ENCODE results near the gene TOM1. TPM values are rescaled to one million over a fixed set of nuclear protein-coding genes. Genes with fewer than 3 reads are reported as not detected.
A peak's percentile ranks its signal among the peaks of the same experiment; 100 is the strongest.

The TOM1 gene
- total and polyA plus RNA-seq, 2 of the 13 experiments (the other 11 are each of a cell fraction or from before 2014, with no cell fraction given), result 30.8 to 87.3 TPM

- no peaks in the 10 kb centered on the region for H4K20me1 ChIP-seq (ENCODE audit: insufficient read depth, low read length)
- ATAC-seq (peak; percentile 25), DNase-seq (ENCODE audit: low spot score) (no peak), FAIRE-seq (no peak)
- no peaks in the 10 kb centered on the region for H3K79me2 ChIP-seq (ENCODE audit: insufficient read depth, low read length)
- H2AFZ ChIP-seq (ENCODE audit: low read length), result no peak overlapping the region
- TF ChIP-seq ZBTB33 (CRISPR knock-in tag; IDR thresholded peaks at IDR 0.05) (peak; percentile 58; the same call in 1 of the 2 replicates), NPAS2 (CRISPR knock-in tag; IDR thresholded peaks at IDR 0.05; ENCODE audit: borderline replicate concordance) (no peak)
- in situ Hi-C loops (cut with HindIII; ENCODE audit: extremely low pct_ligation_motif_present, low pct_unique_long_range_greater_than_20kb), result no loop called here
- no peak overlapping the region for H3K27ac ChIP-seq (ENCODE audit: extremely low read length, insufficient read depth, low read length)
- 91% methylated on average over 7 of the region's 7 CpGs for WGBS (ENCODE audit: low lambda C conversion rate)
- no peak overlapping the region for H3K4me2 ChIP-seq (ENCODE audit: low read depth, low read length)
- intact Hi-C loops (cut with micrococcal nuclease; ENCODE audit: unreplicated experiment), result no loop called here
- BruUV-seq (replicated peaks), result no TSS peak
- no peak overlapping the region for H3K4me3 ChIP-seq (replicated peaks in 1 of 3; ENCODE audit: insufficient read depth in 1 of 3, low read depth in 2 of 3, low read length in 3 of 3)
- H3K4me1 ChIP-seq (ENCODE audit: insufficient read depth, low read length), result peaks cover 16% of the 10 kb centered on the region
- H3K9me3 ChIP-seq (ENCODE audit: low read length), result no peaks in the 10 kb centered on the region
- no peaks in the 10 kb centered on the region for H3K27me3 ChIP-seq (ENCODE audit: control insufficient read depth in 1 of 2, insufficient read depth in 2 of 2, low read length in 2 of 2)
- POLR2A ChIA-PET, result no interaction called here
- CTCF ChIA-PET (ENCODE audit: low intra/inter-chr PET ratio, low total read pairs), result no interaction called here
- peaks cover 38 to 72% of the 10 kb centered on the region in 2 experiments for H3K36me3 ChIP-seq (replicated peaks in 1 of 2; ENCODE audit: control insufficient read depth in 1 of 2, insufficient read depth in 2 of 2, low read length in 2 of 2)
- no peak overlapping the region for H3K9ac ChIP-seq (ENCODE audit: insufficient read depth, low read depth, low read length)
Observed at GRCh38 chr22:35335468-35335867, 35.8 kb downstream of the TOM1 start.

GRCh38 chr22:35335936-35336781 lies 36.5 kb downstream of the TOM1 start:
- intact Hi-C loops (cut with micrococcal nuclease; ENCODE audit: unreplicated experiment), result no loop called here
- no TSS peak for BruUV-seq (replicated peaks)
- in situ Hi-C loops (cut with HindIII; ENCODE audit: extremely low pct_ligation_motif_present, low pct_unique_long_range_greater_than_20kb), result no loop called here
- peaks cover 11% of the 10 kb centered on the region; the same call in 1 of the 2 replicates for H3K4me1 ChIP-seq (ENCODE audit: insufficient read depth, low read length)
- no peak overlapping the region for H3K4me2 ChIP-seq (ENCODE audit: low read depth, low read length)
- H3K9me3 ChIP-seq (ENCODE audit: low read length), result no peaks in the 10 kb centered on the region
- H3K4me3 ChIP-seq (replicated peaks in 1 of 3; ENCODE audit: insufficient read depth in 1 of 3, low read depth in 2 of 3, low read length in 3 of 3), result no peak overlapping the region
- ATAC-seq (no peak), FAIRE-seq (no peak), DNase-seq (ENCODE audit: low spot score) (no peak)
- H2AFZ ChIP-seq (ENCODE audit: low read length), result no peak overlapping the region
- no peak overlapping the region for H3K9ac ChIP-seq (ENCODE audit: insufficient read depth, low read depth, low read length)
- TF ChIP-seq PREB (CRISPR knock-in tag; IDR thresholded peaks at IDR 0.05) (no peak), ZNF704 (CRISPR knock-in tag; IDR thresholded peaks at IDR 0.05; ENCODE audit: borderline replicate concordance) (no peak), ZFP91 (CRISPR knock-in tag; IDR thresholded peaks at IDR 0.05; ENCODE audit: borderline replicate concordance) (no peak)
- ChIA-PET POLR2A (no interaction called here), CTCF (ENCODE audit: low intra/inter-chr PET ratio, low total read pairs) (no interaction called here)
- no peaks in the 10 kb centered on the region for H3K79me2 ChIP-seq (ENCODE audit: insufficient read depth, low read length)
- no peak overlapping the region for H3K27ac ChIP-seq (ENCODE audit: extremely low read length, insufficient read depth, low read length)
- no peaks in the 10 kb centered on the region for H3K27me3 ChIP-seq (ENCODE audit: control insufficient read depth in 1 of 2, insufficient read depth in 2 of 2, low read length in 2 of 2)
- WGBS (ENCODE audit: low lambda C conversion rate), result 89% methylated on average over 9 of the region's 12 CpGs
- H3K36me3 ChIP-seq (replicated peaks in 1 of 2; ENCODE audit: control insufficient read depth in 1 of 2, insufficient read depth in 2 of 2, low read length in 2 of 2), result peaks cover 37 to 76% of the 10 kb centered on the region in 2 experiments
- H4K20me1 ChIP-seq (ENCODE audit: insufficient read depth, low read length), result no peaks in the 10 kb centered on the region
